ENCODE results near the gene TAF4B. TPM values are rescaled to one million over a fixed set of nuclear protein-coding genes. Genes with fewer than 3 reads are reported as not detected.

TAF4B gene
- total and polyA plus RNA-seq, 9 donors = 5.0 to 19.1 (median 7.8) TPM

GRCh38 chr18:26215247-26215970, 10.8 kb upstream of the TAF4B start:
- no peaks in the 10 kb centered on the region for H3K9me3 ChIP-seq
- no peaks in the 10 kb centered on the region for H3K4me1 ChIP-seq (ENCODE audit: insufficient read depth)
- no peaks in the 10 kb centered on the region for H3K27me3 ChIP-seq
- H3K27ac ChIP-seq = no peak overlapping the region
- intact Hi-C loops (cut with DNase I) = no loop called here
- TF ChIP-seq POLR2A (IDR thresholded peaks at IDR 0.05) = no peak
- 76 to 82% (median 78%) methylated on average over 7 of the region's 7 CpGs for WGBS, 3 donors
- no peaks in the 10 kb centered on the region for H3K36me3 ChIP-seq
- no peak overlapping the region for H3K4me3 ChIP-seq
- DNase-seq = no peak

DNA sequence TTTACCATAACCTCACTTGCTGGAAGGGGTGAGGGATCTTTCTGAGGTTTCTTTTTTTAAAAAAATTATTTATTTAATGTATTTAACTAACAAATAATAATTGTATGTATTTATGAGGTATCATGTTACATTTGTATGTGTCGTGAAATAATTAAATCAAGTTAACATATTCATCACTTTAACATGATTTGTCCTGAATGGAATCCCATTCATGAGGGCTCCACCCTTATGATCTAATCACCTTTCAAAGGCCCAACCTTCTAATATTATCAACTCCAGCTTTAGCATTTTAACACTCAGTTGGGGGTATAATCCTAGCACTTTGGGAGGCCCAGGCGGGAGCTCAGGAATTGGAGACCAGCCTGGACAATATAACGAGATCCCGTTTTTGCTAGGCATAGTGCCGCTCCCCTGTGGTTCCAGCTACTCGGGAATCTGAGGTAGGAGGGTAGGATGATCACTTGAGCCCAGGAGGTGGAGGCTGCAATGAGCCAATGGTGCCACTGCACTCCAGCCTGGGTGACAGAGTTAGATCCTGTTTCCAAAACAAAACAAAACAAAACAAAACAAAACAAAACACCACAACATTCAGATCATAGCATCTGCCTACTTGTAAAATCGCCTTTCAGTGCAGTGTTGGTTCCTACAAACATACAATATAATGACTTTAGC, 1.1 kb upstream of the TAF4B start:
- Histone ChIP-seq H3K36me3 (no peaks in the 10 kb centered on the region), H3K4me3 (no peak overlapping the region), H3K4me1 (ENCODE audit: insufficient read depth) (peaks cover 3% of the 10 kb centered on the region), H3K27ac (no peak overlapping the region), H3K9me3 (no peaks in the 10 kb centered on the region), H3K27me3 (no peaks in the 10 kb centered on the region)
- TF ChIP-seq CTCF (IDR thresholded peaks at IDR 0.05) (no peak), POLR2A (IDR thresholded peaks at IDR 0.05) (no peak)
- intact Hi-C loops (cut with DNase I) = no loop called here
- 72 to 84% (median 81%) methylated on average over 7 of the region's 7 CpGs for WGBS, 3 donors
- DNase-seq = peak in 2 of 5 donors; percentile 11 to 17

DNA sequence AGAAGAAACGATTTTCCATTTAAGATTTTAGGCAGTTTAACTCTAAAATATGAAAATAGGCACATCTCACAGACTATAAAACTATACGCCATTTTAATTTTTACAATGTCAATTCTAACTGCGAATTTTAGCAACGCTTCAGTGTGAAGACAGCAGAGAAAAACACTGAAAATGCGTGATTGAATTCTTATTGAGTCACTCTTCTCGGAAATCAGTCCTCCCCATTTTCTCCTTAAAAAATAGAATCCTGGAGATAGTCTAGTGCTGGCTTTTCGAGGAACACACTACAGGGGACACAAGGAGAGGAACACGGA, 373 bp upstream of the TAF4B start:
- Histone ChIP-seq H3K36me3 (no peaks in the 10 kb centered on the region), H3K27me3 (no peaks in the 10 kb centered on the region), H3K4me1 (ENCODE audit: insufficient read depth) (peaks cover 5% of the 10 kb centered on the region), H3K4me3 (peak overlapping the region; percentile 75), H3K27ac (peak overlapping the region in 1 of 2 donors; percentile 76), H3K9me3 (no peaks in the 10 kb centered on the region)
- no peak for DNase-seq
- intact Hi-C loops (cut with DNase I) = no loop called here
- TF ChIP-seq EP300 (IDR thresholded peaks at IDR 0.05) (no peak), CTCF (IDR thresholded peaks at IDR 0.05) (no peak), POLR2A (IDR thresholded peaks at IDR 0.05) (no peak)
- WGBS, 3 donors = 2 to 3% (median 3%) methylated on average over 8 of the region's 8 CpGs

- H3K36me3 ChIP-seq = no peaks in the 10 kb centered on the region
- H3K4me3 ChIP-seq = peak overlapping the region; percentile 75
- H3K9me3 ChIP-seq = no peaks in the 10 kb centered on the region
- peaks cover 5% of the 10 kb centered on the region for H3K4me1 ChIP-seq (ENCODE audit: insufficient read depth)
- no peaks in the 10 kb centered on the region for H3K27me3 ChIP-seq
- DNase-seq = peak in 2 of 5 donors; percentile 21 to 31
- 8 to 14% (median 10%) methylated on average over 25 to 28 of the region's 28 CpGs for WGBS, 3 donors
- intact Hi-C loops (cut with DNase I) = no loop called here
- H3K27ac ChIP-seq = peak overlapping the region; percentile 35 to 76
- no peak for TF ChIP-seq POLR2A (IDR thresholded peaks at IDR 0.05)
- no peak for TF ChIP-seq CTCF (IDR thresholded peaks at IDR 0.05)
- TF ChIP-seq EP300 (IDR thresholded peaks at IDR 0.05) = no peak
These were observed 916 bp downstream of the TAF4B start for GRCh38 chr18:26227051-26227670.

All from ovary (tissue), 9 donors.